ENCODE results near the gene CLTB. TPM values are rescaled to one million over a fixed set of nuclear protein-coding genes. Genes with fewer than 3 reads are reported as not detected.
A peak's percentile ranks its signal among the peaks of the same experiment; 100 is the strongest.

CLTB gene
- total and polyA plus RNA-seq, 2 of the 13 experiments (the other 11 are each of a cell fraction or from before 2014, with no cell fraction given), result 23.3 to 33.8 TPM

- TF ChIP-seq, protein P1, sequence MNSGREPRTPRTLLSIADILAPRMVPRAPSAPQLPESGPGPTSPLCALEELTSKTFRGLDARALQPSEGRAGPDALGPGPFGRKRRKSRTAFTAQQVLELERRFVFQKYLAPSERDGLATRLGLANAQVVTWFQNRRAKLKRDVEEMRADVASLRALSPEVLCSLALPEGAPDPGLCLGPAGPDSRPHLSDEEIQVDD (CRISPR knock-in tag; IDR thresholded peaks at IDR 0.05; ENCODE audit: borderline replicate concordance), result no peak
- TF ChIP-seq NRL (CRISPR knock-in tag; IDR thresholded peaks at IDR 0.05; ENCODE audit: borderline replicate concordance), result 0 out of 2 replicates have a peak, but pooled peaks have one; percentile 55
- peak; percentile 68 for TF ChIP-seq XRCC5 (optimal IDR thresholded peaks at IDR 0.05; ENCODE audit: low read length)
- no peak for TF ChIP-seq PHF8 (CRISPR knock-in tag; IDR thresholded peaks at IDR 0.05)
- no peak for TF ChIP-seq SOX6 (IDR thresholded peaks at IDR 0.05)
- peak; percentile 94 for TF ChIP-seq SOX6 (CRISPR knock-in tag; IDR thresholded peaks at IDR 0.05)
- TF ChIP-seq ZBTB26 (CRISPR knock-in tag; IDR thresholded peaks at IDR 0.05; ENCODE audit: borderline replicate concordance), result peak; percentile 42; the same call in 1 of the 2 replicates
- TF ChIP-seq SOX13 (IDR thresholded peaks at IDR 0.05), result peak; percentile 75
- peak in 1 of 2 experiments; percentile 94; a peak in 2 of 4 replicates for TF ChIP-seq SOX13 (CRISPR knock-in tag; conservative IDR thresholded peaks at IDR 0.05 in 1 of 2, IDR thresholded peaks at IDR 0.05 in 1 of 2)
- TF ChIP-seq PPARG (CRISPR knock-in tag; conservative IDR thresholded peaks at IDR 0.05), result no peak
- 0 out of 2 replicates have a peak, but pooled peaks have one; percentile 15 for TF ChIP-seq ZNF121 (CRISPR knock-in tag; IDR thresholded peaks at IDR 0.05)
- no peak for TF ChIP-seq LCORL (IDR thresholded peaks at IDR 0.05)
- TF ChIP-seq LCORL (CRISPR knock-in tag; IDR thresholded peaks at IDR 0.05), result peak; percentile 43; the same call in 1 of the 2 replicates
- 0 out of 2 replicates have a peak, but pooled peaks have one; percentile 42 for TF ChIP-seq RFX5 (IDR thresholded peaks at IDR 0.05; ENCODE audit: low read depth, low read length)
- TF ChIP-seq FOXP1 (IDR thresholded peaks at IDR 0.05), result no peak
- no peak for TF ChIP-seq FOXP1 (CRISPR knock-in tag; IDR thresholded peaks at IDR 0.05)
- TF ChIP-seq ZNF20 (CRISPR knock-in tag; IDR thresholded peaks at IDR 0.05), result no peak
- peak; percentile 67; the same call in 1 of the 2 replicates for TF ChIP-seq CREM (IDR thresholded peaks at IDR 0.05)
- no peak for TF ChIP-seq CREM (CRISPR knock-in tag; IDR thresholded peaks at IDR 0.05)
- TF ChIP-seq NR2F6 (IDR thresholded peaks at IDR 0.05), result peak; percentile 44; the same call in 1 of the 2 replicates
- TF ChIP-seq NR2F6 (CRISPR knock-in tag; IDR thresholded peaks at IDR 0.05), result peak; percentile 64
- TF ChIP-seq ZNF574 (CRISPR knock-in tag; IDR thresholded peaks at IDR 0.05), result 0 out of 2 replicates have a peak, but pooled peaks have one; percentile 21
- TF ChIP-seq, protein P2, sequence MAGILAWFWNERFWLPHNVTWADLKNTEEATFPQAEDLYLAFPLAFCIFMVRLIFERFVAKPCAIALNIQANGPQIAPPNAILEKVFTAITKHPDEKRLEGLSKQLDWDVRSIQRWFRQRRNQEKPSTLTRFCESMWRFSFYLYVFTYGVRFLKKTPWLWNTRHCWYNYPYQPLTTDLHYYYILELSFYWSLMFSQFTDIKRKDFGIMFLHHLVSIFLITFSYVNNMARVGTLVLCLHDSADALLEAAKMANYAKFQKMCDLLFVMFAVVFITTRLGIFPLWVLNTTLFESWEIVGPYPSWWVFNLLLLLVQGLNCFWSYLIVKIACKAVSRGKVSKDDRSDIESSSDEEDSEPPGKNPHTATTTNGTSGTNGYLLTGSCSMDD (CRISPR knock-in tag; IDR thresholded peaks at IDR 0.05), result no peak
- TF ChIP-seq, protein P3, sequence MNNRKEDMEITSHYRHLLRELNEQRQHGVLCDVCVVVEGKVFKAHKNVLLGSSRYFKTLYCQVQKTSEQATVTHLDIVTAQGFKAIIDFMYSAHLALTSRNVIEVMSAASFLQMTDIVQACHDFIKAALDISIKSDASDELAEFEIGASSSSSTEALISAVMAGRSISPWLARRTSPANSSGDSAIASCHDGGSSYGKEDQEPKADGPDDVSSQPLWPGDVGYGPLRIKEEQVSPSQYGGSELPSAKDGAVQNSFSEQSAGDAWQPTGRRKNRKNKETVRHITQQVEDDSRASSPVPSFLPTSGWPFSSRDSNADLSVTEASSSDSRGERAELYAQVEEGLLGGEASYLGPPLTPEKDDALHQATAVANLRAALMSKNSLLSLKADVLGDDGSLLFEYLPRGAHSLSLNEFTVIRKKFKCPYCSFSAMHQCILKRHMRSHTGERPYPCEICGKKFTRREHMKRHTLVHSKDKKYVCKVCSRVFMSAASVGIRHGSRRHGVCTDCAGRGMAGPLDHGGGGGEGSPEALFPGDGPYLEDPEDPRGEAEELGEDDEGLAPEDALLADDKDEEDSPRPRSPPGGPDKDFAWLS (CRISPR knock-in tag; IDR thresholded peaks at IDR 0.05; ENCODE audit: borderline replicate concordance), result no peak
- no peak for TF ChIP-seq NCOA1 (CRISPR knock-in tag; IDR thresholded peaks at IDR 0.05)
Measured at GRCh38 chr5:176371621-176372539, 44.5 kb downstream of the CLTB start (continued).

Data from HepG2 (cell line).